ENCODE results near the gene STX12.
"Not testable (repeated sequence)": the region's sequence is repeated elsewhere in the genome, so short reads cannot be mapped to it uniquely, and the experiment has no call there.

STX12 gene

DNA sequence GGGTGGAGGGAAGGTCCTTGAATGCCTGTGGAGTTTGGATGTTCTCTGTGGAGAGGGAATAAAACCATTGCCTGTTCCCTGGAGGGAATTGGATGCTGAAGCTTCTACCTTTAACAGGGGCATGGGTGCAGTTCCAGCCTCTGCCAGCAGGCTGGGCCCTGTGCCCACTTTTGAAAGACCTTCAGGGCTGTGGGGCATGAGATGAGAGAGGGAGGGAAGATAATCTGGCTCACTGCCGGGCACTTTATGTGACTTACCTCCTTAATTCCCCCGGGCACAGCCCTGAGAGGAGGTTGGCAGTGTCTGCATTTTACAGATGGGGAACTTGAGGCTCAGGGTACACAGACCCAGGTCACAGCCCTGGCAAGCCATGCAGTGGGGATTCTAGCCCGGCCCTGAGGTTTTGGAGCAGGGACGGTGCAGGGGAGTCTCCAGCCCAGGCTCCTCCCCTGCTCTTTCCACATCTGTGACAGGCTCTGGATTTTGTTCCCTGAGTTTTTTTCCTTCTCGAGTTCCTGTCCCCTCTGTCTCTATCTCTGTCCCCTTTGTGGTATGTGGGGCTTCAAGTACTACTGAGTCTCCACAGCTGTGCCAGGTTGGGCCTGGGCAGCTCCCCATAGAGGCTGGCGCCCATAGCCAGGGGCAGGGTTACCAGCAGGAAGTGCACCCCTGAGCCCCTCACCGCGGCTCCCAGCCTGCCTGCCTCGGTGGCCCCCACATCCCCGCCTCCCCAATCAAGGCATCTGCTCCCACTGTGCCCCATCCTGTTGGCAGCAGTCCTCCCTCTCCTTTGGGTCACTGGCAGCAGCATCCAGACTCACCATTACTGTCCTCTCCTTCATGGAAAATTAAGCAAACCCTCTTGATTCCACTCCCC is 85.3 kb downstream of the STX12 start:
- peak; percentile 66 to 96 (median 91) for DNase-seq
- intact Hi-C loops (cut with DNase I) = loop anchor here (5.0 to 10.0 kb wide), 3 partner anchors 119 to 346 kb away; partner anchors contain the start of gene EYA3

DNA sequence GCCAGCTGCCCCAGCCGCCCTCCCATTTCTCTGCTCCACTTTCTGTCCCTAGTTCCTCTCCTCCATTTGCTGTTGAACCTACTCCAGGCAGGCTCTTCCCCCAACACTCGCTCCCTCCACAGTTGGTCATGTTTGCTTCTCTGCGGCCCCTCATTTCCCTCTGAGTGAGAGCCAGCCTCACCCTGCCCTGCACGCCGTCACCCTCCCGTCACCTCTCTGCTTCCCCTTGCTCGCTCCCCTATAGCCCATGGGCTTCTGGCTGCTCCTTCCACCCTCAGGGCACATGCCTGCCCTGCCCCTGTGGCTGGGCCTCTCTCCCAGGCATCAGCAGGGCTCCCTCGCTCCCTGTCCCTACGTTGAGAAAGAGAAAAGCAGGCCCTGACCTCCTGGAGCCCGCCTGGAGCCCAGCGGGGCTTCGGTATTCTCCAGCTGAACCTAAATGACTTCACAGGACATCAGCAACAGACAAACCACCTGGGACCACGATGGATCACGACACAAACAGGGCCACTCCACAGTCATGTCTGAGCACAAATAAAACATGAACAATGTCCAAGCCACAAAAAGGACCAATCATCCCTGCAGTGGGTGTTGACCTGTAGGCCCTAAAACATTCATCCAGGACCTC is 86.0 kb downstream of the STX12 start:
- intact Hi-C loops (cut with DNase I) = loop anchor here (5.0 to 10.0 kb wide), 3 partner anchors 118 to 346 kb away; partner anchors contain the start of gene EYA3
- DNase-seq = peak in 3 of 42 donors; percentile 15 to 44 (median 27)

DNA sequence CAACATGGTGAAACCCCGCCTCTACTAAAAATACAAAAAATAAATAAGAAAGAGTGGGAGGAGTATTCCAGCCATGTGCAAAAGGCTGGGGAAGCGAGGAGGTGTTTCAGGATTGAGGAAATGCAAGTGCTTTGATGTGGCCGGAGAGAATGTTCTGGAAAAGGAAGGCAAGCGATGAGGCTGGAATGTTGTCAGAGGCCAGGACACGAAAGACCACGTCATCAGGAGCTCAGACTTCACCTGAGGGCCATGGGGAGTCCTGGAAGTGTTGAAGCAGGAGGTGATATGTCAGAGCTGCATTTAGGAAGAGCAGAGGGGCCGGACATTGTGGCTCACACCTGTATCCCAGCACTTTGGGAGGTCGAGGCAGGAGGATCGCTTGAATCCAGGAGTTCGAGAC is 88.4 kb downstream of the STX12 start:
- intact Hi-C loops (cut with DNase I) = no loop called here
- DNase-seq = peak in 1 of 42 donors; percentile 26

DNA sequence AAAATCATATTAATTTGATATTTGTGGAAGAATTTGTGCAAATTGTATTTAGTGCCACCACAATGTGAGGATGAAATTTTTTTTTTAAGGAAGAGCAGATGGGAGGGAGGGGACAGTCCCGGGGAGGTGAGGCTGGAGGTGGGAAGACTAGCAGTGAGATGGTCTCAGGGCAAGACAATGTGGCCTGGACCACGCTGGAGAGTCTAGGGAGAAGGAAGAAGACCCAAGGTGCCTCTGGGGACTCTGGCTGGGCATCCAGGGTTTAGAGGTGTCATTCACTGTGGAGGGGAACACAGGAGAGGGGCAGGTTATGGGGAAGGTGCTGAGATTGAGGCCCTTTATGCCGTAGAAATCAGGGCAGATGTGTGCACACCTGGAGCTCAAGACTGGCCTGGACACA is 89.0 kb downstream of the STX12 start:
- peak in 1 of 42 donors; percentile 19 for DNase-seq
- intact Hi-C loops (cut with DNase I) = no loop called here

DNA sequence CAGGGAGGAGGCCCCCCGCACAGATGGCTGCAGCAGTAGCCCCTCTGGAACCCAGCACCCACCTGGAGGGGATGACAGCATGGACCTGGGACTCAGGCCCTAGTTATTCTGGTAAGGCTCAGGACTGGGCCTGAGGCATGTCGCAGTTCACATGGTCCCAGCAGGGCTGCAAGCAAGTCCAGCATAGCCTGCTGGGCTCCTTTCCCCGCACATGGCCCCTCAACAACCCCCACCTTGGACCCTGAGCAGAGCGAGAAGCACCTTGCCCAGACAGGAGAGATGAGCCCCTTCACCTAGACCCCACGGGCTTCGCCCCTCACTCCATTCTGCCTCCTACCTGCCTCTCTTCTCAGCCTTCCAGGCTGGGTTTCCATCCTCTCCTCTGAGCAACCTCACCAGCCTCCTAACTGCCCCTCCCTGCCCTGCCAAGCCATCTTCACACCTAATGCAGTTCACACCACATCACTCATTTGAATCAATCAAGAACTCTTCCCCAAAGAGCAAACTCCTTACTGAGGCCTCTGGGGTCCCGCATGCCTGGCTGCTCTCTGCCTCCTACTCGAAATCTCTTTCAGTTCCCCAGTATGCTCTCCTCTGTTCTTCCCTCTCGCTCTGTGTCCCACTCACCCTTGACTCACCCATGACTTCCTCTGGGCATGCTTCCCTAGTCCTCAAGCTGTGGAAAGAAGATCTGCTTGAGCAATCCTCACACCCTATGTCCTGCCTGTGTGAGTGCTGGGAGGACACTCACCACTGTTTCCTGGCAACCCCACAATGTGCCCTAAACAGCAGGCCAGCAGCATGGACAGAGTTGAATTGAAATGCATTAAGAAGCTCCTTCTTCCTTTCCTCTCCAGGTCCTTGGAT is 89.9 kb downstream of the STX12 start:
- DNase-seq = peak in 24 of 42 donors; percentile 26 to 67 (median 45)
- intact Hi-C loops (cut with DNase I) = no loop called here

GRCh38 chr1:27863538-27863915 is 90.5 kb downstream of the STX12 start:
- intact Hi-C loops (cut with DNase I) = no loop called here
- peak in 1 of 42 donors; percentile 29 for DNase-seq

- intact Hi-C loops (cut with DNase I) = no loop called here
- DNase-seq = peak in 8 of 42 donors; percentile 16 to 62 (median 35)
Observed at GRCh38 chr1:27864264-27864895, 91.4 kb downstream of the STX12 start.

GRCh38 chr1:27865821-27866220 is 92.8 kb downstream of the STX12 start:
- intact Hi-C loops (cut with DNase I) = no loop called here

GRCh38 chr1:27868556-27868931 is 95.5 kb downstream of the STX12 start:
- intact Hi-C loops (cut with DNase I) = no loop called here
- DNase-seq = peak in 1 of 42 donors; percentile 28

More at GRCh38 chr1:27865821-27866220, 92.8 kb downstream of the STX12 start:
- DNase-seq = no peak

DNA sequence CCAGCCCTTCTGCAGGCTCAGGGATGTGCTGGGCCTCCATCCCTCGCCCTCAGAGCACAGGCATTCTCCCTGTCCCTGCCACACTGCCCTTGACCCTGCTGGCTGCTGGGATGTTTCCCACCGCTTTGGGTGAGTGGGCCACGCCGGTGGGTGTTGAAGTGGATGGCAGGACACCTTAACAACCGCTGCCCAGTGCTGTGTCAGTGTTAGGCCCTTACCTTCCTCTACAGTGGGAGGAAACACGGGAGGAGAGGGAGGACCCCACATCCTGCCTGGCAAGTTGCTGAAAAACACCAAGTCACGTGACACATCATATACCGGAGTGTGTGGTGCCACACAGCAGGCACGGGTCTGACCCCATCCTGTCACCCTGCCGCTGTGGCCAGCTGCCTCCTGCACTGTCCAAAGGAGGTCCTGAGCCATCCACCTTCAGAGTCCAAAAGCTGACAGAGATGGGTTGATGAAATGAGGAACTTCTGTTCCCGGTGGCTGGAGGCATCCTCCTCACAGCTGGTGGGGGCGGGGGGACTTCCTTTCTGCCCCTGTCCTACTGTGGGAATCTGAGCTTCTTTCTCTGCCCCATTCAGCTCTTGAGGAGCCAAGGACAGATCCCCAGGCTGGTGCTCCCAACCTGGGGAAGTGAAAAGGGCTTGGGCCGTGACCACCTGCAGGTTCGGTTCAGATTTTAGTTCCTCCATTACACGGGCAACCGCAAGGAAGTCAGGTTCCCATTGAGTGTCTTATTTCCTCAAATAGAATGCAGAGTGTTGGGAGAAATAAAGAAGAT is 96.1 kb downstream of the STX12 start:
- peak in 2 of 42 donors; percentile 30 to 42 for DNase-seq
- intact Hi-C loops (cut with DNase I) = no loop called here

GRCh38 chr1:27869719-27870085 is 96.7 kb downstream of the STX12 start:
- DNase-seq = no peak
- intact Hi-C loops (cut with DNase I) = no loop called here

GRCh38 chr1:27871076-27871475 is 98.1 kb downstream of the STX12 start:
- DNase-seq = peak in 1 of 42 donors; percentile 14
- intact Hi-C loops (cut with DNase I) = not testable (repeated sequence)

- peak; percentile 43 to 88 (median 76) for DNase-seq
- intact Hi-C loops (cut with DNase I) = no loop called here
Observed at GRCh38 chr1:27872059-27872801, 99.2 kb downstream of the STX12 start, which contains the start of gene THEMIS2. Gene THEMIS2, plus strand, starts transcription at chr1:27872544. Its CDS starts 28 bp downstream, at chr1:27872572.

DNA sequence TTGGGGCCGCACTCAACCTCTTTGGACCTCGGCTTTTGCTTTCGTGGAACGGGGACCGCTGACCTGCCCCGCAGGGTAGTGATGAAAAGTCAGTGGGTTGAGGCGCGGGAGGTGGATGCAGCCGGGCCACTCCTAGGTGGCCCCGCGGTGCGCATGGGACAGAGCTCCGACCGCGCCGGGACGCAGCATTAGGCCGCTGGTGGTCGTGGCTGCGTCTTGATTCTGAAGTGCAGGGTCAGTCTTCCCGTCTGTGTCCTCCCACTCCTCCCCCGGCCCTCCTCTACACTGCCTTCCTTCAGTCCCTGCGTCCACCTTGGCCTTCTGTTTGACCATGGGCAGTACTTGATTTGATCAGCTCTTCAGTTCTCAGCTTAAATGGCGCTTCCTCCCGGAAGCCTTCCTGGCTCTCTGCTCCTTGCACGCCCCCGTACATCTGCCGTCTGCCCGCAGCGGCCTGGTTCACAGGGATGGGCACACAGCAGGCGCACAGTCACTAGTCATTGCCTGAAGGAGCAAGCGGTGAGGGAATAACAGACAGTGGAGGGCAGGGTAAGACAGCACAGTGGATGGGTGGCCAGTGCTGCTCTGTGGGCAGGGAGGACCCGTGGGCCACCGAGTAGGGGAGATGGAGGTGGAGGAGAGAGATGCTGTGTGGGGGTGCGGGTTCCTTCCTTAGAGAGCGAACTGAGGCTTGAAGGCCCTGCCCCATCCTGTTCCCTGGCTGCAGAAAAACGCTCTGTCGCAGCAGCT is 100.0 kb downstream of the STX12 start:
- peak in 3 of 42 donors; percentile 15 to 38 (median 26) for DNase-seq
- intact Hi-C loops (cut with DNase I) = no loop called here

DNA sequence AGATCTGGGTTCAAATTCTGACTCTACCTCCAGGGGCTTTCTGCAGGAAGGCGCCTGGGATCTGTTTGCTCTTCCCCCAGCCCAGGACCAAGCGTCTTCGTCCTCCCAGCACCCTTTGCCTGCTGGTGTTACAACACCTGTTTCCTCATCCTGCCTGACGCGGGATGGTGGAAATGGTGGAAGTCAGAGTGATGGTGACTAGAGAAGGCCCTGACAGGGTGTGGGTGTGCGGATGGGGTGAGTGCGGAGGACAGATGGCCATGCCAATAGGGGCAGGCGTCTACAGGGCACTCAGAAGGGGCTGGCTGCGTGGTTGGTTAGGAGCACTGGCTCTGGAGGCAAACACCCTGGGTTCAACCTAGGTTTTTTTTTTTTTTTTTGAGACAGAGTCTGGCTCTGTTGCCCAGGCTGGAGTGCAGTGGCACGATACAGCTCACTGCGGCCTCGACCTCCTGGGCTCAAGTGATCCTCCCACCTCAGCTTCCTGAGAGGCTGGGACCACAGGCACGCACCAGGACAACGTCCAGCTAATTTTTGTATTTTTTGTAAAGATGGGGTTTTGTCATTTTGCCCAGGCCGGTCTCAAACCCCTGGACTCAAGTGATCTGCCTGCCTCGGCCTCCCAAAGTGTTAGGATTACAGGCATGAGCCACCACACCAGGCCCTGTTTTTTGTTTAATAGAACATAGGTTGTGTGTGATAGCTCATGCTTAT is 100.8 kb downstream of the STX12 start:
- DNase-seq = peak in 5 of 42 donors; percentile 12 to 39 (median 15)
- intact Hi-C loops (cut with DNase I) = no loop called here
